Neural cell (in vitro differentiated cells): Measurements from ENCODE around the gene OR4D1. TPM values are rescaled to one million over a fixed set of nuclear protein-coding genes. Genes with fewer than 3 reads are reported as not detected.
A peak's percentile ranks its signal among the peaks of the same experiment; 100 is the strongest.

ENCODE experiments used
- H2AFZ ChIP-seq: fragments of 200-600, 300-800 bp; sonication (generic), shearing (Covaris generic); 2 replicates; pipeline ENCODE4 v1.6.0; 2014; ENCODE audit warnings: low read depth, mild to moderate bottlenecking, antibody characterized with exemption, low read length, moderate library complexity
- H3F3A ChIP-seq: fragments of 200-600 bp; shearing (Covaris generic); 2 replicates; pipeline ENCODE4 v1.6.1; 2016; ENCODE audit warnings: mild to moderate bottlenecking, moderate library complexity, mixed read lengths, antibody characterized with exemption, low read length; ENCODE audit not compliant: insufficient read depth, poor library complexity, severe bottlenecking
- H3K27ac ChIP-seq: fragments of 200-600, 300-800 bp; sonication (generic), shearing (Covaris generic); 2 replicates; pipeline ENCODE4 v1.5.1; 2014; ENCODE audit warnings: mild to moderate bottlenecking, low read length, moderate library complexity
- H3K27me3 ChIP-seq: fragments of 300-800, 200-600 bp; sonication (generic), shearing (Covaris generic); 2 replicates; pipeline ENCODE4 v1.6.0; 2014; ENCODE audit warnings: mild to moderate bottlenecking, low read depth, low read length, moderate library complexity; ENCODE audit not compliant: insufficient read depth
- H3K36me3 ChIP-seq: fragments of 300-800, 200-600 bp; sonication (generic), shearing (Covaris generic); 2 replicates; pipeline ENCODE4 v1.5.1; 2014; ENCODE audit warnings: mild to moderate bottlenecking, antibody characterized with exemption, low read length, moderate library complexity; ENCODE audit not compliant: insufficient read depth
- H3K4me2 ChIP-seq: fragments of 300-800, 200-600 bp; sonication (generic), shearing (Covaris generic); 2 replicates; pipeline ENCODE4 v1.6.0; 2014; ENCODE audit warnings: mild to moderate bottlenecking, low read length
- H3K4me3 ChIP-seq: fragments of 300-800, 200-600 bp; sonication (generic), shearing (Covaris generic); 2 replicates; pipeline ENCODE4 v1.5.1; 2014; ENCODE audit warnings: mild to moderate bottlenecking, low read length, moderate library complexity
- H3K79me2 ChIP-seq: fragments of 200-600 bp; shearing (Covaris generic); replicated peaks from 2 replicates; pipeline ENCODE4 v1.6.0; 2014; ENCODE audit warnings: mild to moderate bottlenecking, low read length, moderate library complexity; ENCODE audit not compliant: insufficient read depth
- H3K9ac ChIP-seq: fragments of 300-800, 200-600 bp; sonication (generic), shearing (Covaris generic); 2 replicates; pipeline ENCODE4 v1.6.1; 2016; ENCODE audit warnings: mild to moderate bottlenecking, low read length, mixed read lengths
- H3K9me2 ChIP-seq: fragments of 200-600 bp; shearing (Covaris generic); 2 replicates; pipeline ENCODE4 v1.6.1; 2016; ENCODE audit warnings: mild to moderate bottlenecking, low read length, mixed read lengths; ENCODE audit not compliant: insufficient read depth
- H3K9me3 ChIP-seq: fragments of 200-600, 300-800 bp; sonication (generic), shearing (Covaris generic); 2 replicates; pipeline ENCODE4 v1.6.1; 2016; ENCODE audit warnings: mild to moderate bottlenecking, mixed run types, low read length, moderate library complexity, mixed read lengths
- H4K20me1 ChIP-seq: fragments of 200-600 bp; shearing (Covaris generic); 2 replicates; pipeline ENCODE4 v1.6.1; 2016; ENCODE audit warnings: mild to moderate bottlenecking, mixed run types; ENCODE audit not compliant: insufficient read depth
- EP300 ChIP-seq: fragments of 450-650 bp; conservative IDR thresholded peaks from 2 replicates; pipeline ENCODE4 v1.6.1; 2014; ENCODE audit warnings: antibody characterized with exemption, mild to moderate bottlenecking, moderate library complexity; ENCODE audit not compliant: poor library complexity, severe bottlenecking
- EZH2 ChIP-seq: fragments of 200-600, 300-800 bp; shearing (Covaris generic), sonication (generic); IDR thresholded peaks from 2 replicates; pipeline ENCODE4 v1.6.1; 2014; ENCODE audit warnings: antibody characterized with exemption, low read length, borderline replicate concordance, mild to moderate bottlenecking; ENCODE audit not compliant: insufficient read depth, poor library complexity, severe bottlenecking
- MXI1 ChIP-seq: fragments of 450-650 bp; conservative IDR thresholded peaks from 2 replicates; pipeline ENCODE4 v1.6.1; 2014; ENCODE audit warnings: antibody characterized with exemption, mild to moderate bottlenecking; ENCODE audit not compliant: poor library complexity, severe bottlenecking
- POLR2AphosphoS5 ChIP-seq: IDR thresholded peaks from 2 replicates; pipeline ENCODE4 v1.6.1; 2012
- RAD21 ChIP-seq: fragments of 450-650 bp; conservative IDR thresholded peaks from 2 replicates; pipeline ENCODE4 v1.6.1; 2014; ENCODE audit warnings: antibody characterized with exemption, mild to moderate bottlenecking, moderate library complexity
- SMC3 ChIP-seq: fragments of 450-650 bp; conservative IDR thresholded peaks from 2 replicates; pipeline ENCODE4 v1.6.1; 2014; ENCODE audit warnings: antibody characterized with exemption, mild to moderate bottlenecking, moderate library complexity; ENCODE audit not compliant: poor library complexity
- TAF1 ChIP-seq: IDR thresholded peaks from 2 replicates; pipeline ENCODE4 v1.6.1; 2012; ENCODE audit warnings: low read depth
- polyA plus RNA-seq: library from polyadenylated mRNA; depleted of rRNA; stranded (reverse); fragments of >200 nt; gene quantifications from 2 replicates; pipeline ENCODE4 v1.2.3, GENCODE V29; 2014
- TF ChIP-seq, protein P1 (sequence below): fragments of 450-650 bp; IDR thresholded peaks from 2 replicates; pipeline ENCODE4 v1.5.1; 2014; ENCODE audit warnings: antibody characterized with exemption, mild to moderate bottlenecking, moderate library complexity; ENCODE audit not compliant: poor library complexity, severe bottlenecking
- TF ChIP-seq, protein P2 (sequence below): IDR thresholded peaks from 2 replicates; pipeline ENCODE4 v1.6.1; 2012; ENCODE audit warnings: borderline replicate concordance

The OR4D1 gene
- polyA plus RNA-seq, 1 donor from 2014 or later = not detected

GRCh38 chr17:58120195-58120822 is 27.9 kb upstream of the OR4D1 start:
- H3K27ac ChIP-seq = no peak overlapping the region
- no peak overlapping the region for H3K4me3 ChIP-seq
- peaks cover 16% of the 10 kb centered on the region for H3K27me3 ChIP-seq
- H3K4me2 ChIP-seq = no peak overlapping the region
- no peaks in the 10 kb centered on the region for H3K79me2 ChIP-seq
- no peak for TF ChIP-seq RAD21
- TF ChIP-seq EP300 = no peak
- TF ChIP-seq SMC3 = no peak
- TF ChIP-seq TAF1 = no peak
- TF ChIP-seq MXI1 = no peak
- TF ChIP-seq EZH2 = no peak
- TF ChIP-seq, protein P1, sequence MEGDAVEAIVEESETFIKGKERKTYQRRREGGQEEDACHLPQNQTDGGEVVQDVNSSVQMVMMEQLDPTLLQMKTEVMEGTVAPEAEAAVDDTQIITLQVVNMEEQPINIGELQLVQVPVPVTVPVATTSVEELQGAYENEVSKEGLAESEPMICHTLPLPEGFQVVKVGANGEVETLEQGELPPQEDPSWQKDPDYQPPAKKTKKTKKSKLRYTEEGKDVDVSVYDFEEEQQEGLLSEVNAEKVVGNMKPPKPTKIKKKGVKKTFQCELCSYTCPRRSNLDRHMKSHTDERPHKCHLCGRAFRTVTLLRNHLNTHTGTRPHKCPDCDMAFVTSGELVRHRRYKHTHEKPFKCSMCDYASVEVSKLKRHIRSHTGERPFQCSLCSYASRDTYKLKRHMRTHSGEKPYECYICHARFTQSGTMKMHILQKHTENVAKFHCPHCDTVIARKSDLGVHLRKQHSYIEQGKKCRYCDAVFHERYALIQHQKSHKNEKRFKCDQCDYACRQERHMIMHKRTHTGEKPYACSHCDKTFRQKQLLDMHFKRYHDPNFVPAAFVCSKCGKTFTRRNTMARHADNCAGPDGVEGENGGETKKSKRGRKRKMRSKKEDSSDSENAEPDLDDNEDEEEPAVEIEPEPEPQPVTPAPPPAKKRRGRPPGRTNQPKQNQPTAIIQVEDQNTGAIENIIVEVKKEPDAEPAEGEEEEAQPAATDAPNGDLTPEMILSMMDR = no peak
- TF ChIP-seq, protein P2, sequence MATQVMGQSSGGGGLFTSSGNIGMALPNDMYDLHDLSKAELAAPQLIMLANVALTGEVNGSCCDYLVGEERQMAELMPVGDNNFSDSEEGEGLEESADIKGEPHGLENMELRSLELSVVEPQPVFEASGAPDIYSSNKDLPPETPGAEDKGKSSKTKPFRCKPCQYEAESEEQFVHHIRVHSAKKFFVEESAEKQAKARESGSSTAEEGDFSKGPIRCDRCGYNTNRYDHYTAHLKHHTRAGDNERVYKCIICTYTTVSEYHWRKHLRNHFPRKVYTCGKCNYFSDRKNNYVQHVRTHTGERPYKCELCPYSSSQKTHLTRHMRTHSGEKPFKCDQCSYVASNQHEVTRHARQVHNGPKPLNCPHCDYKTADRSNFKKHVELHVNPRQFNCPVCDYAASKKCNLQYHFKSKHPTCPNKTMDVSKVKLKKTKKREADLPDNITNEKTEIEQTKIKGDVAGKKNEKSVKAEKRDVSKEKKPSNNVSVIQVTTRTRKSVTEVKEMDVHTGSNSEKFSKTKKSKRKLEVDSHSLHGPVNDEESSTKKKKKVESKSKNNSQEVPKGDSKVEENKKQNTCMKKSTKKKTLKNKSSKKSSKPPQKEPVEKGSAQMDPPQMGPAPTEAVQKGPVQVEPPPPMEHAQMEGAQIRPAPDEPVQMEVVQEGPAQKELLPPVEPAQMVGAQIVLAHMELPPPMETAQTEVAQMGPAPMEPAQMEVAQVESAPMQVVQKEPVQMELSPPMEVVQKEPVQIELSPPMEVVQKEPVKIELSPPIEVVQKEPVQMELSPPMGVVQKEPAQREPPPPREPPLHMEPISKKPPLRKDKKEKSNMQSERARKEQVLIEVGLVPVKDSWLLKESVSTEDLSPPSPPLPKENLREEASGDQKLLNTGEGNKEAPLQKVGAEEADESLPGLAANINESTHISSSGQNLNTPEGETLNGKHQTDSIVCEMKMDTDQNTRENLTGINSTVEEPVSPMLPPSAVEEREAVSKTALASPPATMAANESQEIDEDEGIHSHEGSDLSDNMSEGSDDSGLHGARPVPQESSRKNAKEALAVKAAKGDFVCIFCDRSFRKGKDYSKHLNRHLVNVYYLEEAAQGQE = no peak
- no peak for TF ChIP-seq POLR2AphosphoS5
- no peak overlapping the region for H2AFZ ChIP-seq
- H3K9ac ChIP-seq = no peak overlapping the region
- H4K20me1 ChIP-seq = no peaks in the 10 kb centered on the region
- H3K9me2 ChIP-seq = no peaks in the 10 kb centered on the region
- no peaks in the 10 kb centered on the region for H3F3A ChIP-seq
- no peaks in the 10 kb centered on the region for H3K36me3 ChIP-seq
- no peaks in the 10 kb centered on the region for H3K9me3 ChIP-seq

DNA sequence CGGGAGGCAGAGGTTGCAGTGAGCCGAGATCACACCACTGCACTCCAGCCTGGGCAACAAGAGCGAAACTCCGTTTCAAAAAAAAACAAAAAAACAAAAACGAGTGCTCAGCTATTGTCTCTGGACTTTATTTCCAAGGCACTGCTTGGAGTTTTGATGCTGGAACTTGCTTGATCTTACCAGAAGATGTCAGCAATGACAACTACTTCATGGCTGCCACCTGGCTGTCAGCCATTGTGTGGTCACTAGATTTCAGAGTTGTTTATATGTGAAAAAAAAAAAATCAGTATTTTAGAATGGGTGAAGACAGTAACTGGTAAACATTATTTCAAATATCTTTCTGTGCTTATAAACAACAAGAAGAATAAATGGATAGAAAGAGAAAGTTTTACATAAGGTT is 26.3 kb upstream of the OR4D1 start:
- Histone ChIP-seq H2AFZ (no peak overlapping the region), H3K9me3 (no peaks in the 10 kb centered on the region), H3F3A (no peaks in the 10 kb centered on the region), H3K4me2 (no peak overlapping the region), H3K9ac (no peak overlapping the region), H4K20me1 (no peaks in the 10 kb centered on the region), H3K36me3 (no peaks in the 10 kb centered on the region), H3K4me3 (no peak overlapping the region), H3K27ac (no peak overlapping the region), H3K79me2 (no peaks in the 10 kb centered on the region), H3K27me3 (peaks cover 20% of the 10 kb centered on the region), H3K9me2 (no peaks in the 10 kb centered on the region)
- TF ChIP-seq, protein P2 = no peak
- TF ChIP-seq TAF1 (no peak), POLR2AphosphoS5 (no peak), EZH2 (no peak), EP300 (no peak), SMC3 (peak; percentile 78), RAD21 (peak; percentile 77), MXI1 (no peak)
- TF ChIP-seq, protein P1 = peak; percentile 78
